HL-60 (cell line): ENCODE results near the gene ITIH4.

Experiments used
- DNase-seq, 2 experiments: peaks; one replicate each; pipeline ENCODE4 v3.0.0-alpha.2; 2010 to 2020; ENCODE audit warnings: low read depth in 1 of 2, low spot score in 1 of 2
- H3K27ac ChIP-seq: fragments of 250-450 bp; sonication (Bioruptor Pico); replicated peaks from 2 replicates; pipeline ENCODE4 v1.5.1; 2020; ENCODE audit warnings: mild to moderate bottlenecking, moderate library complexity
- H3K27me3 ChIP-seq: fragments of 250-450 bp; sonication (Bioruptor Pico); 2 replicates; pipeline ENCODE4 v1.5.1; 2021; ENCODE audit warnings: mild to moderate bottlenecking, moderate library complexity; ENCODE audit not compliant: insufficient read depth, poor library complexity, severe bottlenecking
- H3K4me3 ChIP-seq: replicated peaks from 2 replicates; pipeline ENCODE4 v1.5.1; 2011; ENCODE audit warnings: mild to moderate bottlenecking, control low read depth, low read length; ENCODE audit not compliant: insufficient read depth
- CTCF ChIP-seq: IDR thresholded peaks from one replicate; pipeline ENCODE4 v1.5.1; 2011; ENCODE audit warnings: low read length, control low read depth, inconsistent platforms; ENCODE audit not compliant: insufficient read depth
- GABPA ChIP-seq: IDR thresholded peaks from 2 replicates; pipeline ENCODE4 v1.6.1; 2012; ENCODE audit warnings: low read depth
- POLR2AphosphoS5 ChIP-seq: IDR thresholded peaks from 2 replicates; pipeline ENCODE4 v1.6.1; 2012; ENCODE audit warnings: low read depth
- REST ChIP-seq: IDR thresholded peaks from 2 replicates; pipeline ENCODE4 v1.6.1; 2012; ENCODE audit warnings: low read depth; ENCODE audit not compliant: insufficient replicate concordance
- SPI1 ChIP-seq: IDR thresholded peaks from 2 replicates; pipeline ENCODE4 v1.6.1; 2012; ENCODE audit warnings: low read depth, mild to moderate bottlenecking, borderline replicate concordance

Gene ITIH4

GRCh38 chr3:52841211-52841980, 10.9 kb upstream of the ITIH4 start:
- TF ChIP-seq REST = no peak
- DNase-seq = no peak
- Histone ChIP-seq H3K27me3 (no peaks in the 10 kb centered on the region), H3K4me3 (no peak overlapping the region), H3K27ac (no peak overlapping the region; the same call in 1 of the 2 replicates)

GRCh38 chr3:52839892-52840545, 9.5 kb upstream of the ITIH4 start:
- Histone ChIP-seq H3K27me3 (no peaks in the 10 kb centered on the region), H3K27ac (no peak overlapping the region), H3K4me3 (no peak overlapping the region)
- DNase-seq = no peak
- TF ChIP-seq POLR2AphosphoS5 (no peak), GABPA (no peak), SPI1 (no peak), CTCF (no peak)

- no peak overlapping the region for H3K4me3 ChIP-seq
- no peak for DNase-seq
- H3K27ac ChIP-seq = no peak overlapping the region
- no peak for TF ChIP-seq CTCF
- TF ChIP-seq REST = no peak
- no peak for TF ChIP-seq GABPA
- TF ChIP-seq SPI1 = no peak
- no peak for TF ChIP-seq POLR2AphosphoS5
- H3K27me3 ChIP-seq = no peaks in the 10 kb centered on the region
Observed at GRCh38 chr3:52839268-52839575, 8.8 kb upstream of the ITIH4 start.

GRCh38 chr3:52838561-52839267, 8.2 kb upstream of the ITIH4 start:
- no peak overlapping the region for H3K4me3 ChIP-seq
- DNase-seq = no peak
- no peak for TF ChIP-seq REST
- TF ChIP-seq CTCF = no peak
- no peak for TF ChIP-seq GABPA
- no peak for TF ChIP-seq POLR2AphosphoS5
- no peak for TF ChIP-seq SPI1
- no peaks in the 10 kb centered on the region for H3K27me3 ChIP-seq
- no peak overlapping the region for H3K27ac ChIP-seq
